ENCODE results near the gene GPC6.

GPC6 gene

GRCh38 chr13:93776936-93777335 lies 550.3 kb downstream of the GPC6 start:
- no peak for DNase-seq (ENCODE audit: low spot score)
- in situ Hi-C loops (cut with MboI; ENCODE audit: low pct_unique_long_range_greater_than_20kb, low sequenced_read_pairs, unreplicated experiment): no loop called here
- no peak for TF ChIP-seq CTCF (IDR thresholded peaks at IDR 0.05; ENCODE audit: extremely low read depth, insufficient read depth, missing control alignments)

DNA sequence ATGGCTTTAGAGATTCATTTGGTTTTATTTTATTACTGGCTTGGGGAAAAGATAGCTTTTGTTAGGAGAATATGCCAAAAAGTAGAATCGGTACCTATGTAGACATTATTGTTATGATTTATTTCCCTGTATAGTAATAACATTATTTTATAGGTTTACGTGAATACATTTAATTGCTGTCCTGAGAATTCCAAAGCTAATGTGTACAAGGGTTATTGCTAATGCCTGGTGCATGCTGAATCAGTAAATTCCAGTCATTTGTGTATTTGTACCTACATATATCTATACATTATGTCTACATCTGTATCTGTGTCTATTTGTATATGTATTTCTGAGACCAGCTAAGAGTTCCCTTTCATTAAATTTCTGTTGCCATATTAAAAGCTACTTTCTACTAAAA lies 550.9 kb downstream of the GPC6 start:
- in situ Hi-C loops (cut with MboI; ENCODE audit: low pct_unique_long_range_greater_than_20kb, low sequenced_read_pairs, unreplicated experiment): no loop called here
- TF ChIP-seq CTCF (IDR thresholded peaks at IDR 0.05; ENCODE audit: extremely low read depth, insufficient read depth, missing control alignments): no peak
- DNase-seq (ENCODE audit: low spot score): no peak

DNA sequence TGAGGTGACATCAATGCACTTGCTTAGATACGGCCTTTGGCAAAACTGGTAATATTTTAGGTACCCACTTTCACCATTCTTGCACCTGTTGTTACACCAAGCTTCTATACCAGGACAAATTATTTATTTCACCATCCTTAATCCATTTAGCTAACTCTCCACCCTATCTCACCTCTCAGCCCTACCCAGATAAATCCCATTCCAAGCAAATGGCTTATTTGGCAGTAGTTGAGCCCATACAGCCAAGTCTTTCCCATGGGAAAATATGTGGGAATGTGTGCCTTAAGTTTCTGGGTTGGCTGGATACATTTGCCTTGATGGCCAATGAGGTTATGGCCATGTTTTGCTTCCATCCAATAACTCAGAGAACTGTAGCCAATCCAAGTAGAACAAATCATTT lies 551.9 kb downstream of the GPC6 start:
- no peak for TF ChIP-seq CTCF (IDR thresholded peaks at IDR 0.05; ENCODE audit: extremely low read depth, insufficient read depth, missing control alignments)
- DNase-seq (ENCODE audit: low spot score): no peak
- in situ Hi-C loops (cut with MboI; ENCODE audit: low pct_unique_long_range_greater_than_20kb, low sequenced_read_pairs, unreplicated experiment): no loop called here

DNA sequence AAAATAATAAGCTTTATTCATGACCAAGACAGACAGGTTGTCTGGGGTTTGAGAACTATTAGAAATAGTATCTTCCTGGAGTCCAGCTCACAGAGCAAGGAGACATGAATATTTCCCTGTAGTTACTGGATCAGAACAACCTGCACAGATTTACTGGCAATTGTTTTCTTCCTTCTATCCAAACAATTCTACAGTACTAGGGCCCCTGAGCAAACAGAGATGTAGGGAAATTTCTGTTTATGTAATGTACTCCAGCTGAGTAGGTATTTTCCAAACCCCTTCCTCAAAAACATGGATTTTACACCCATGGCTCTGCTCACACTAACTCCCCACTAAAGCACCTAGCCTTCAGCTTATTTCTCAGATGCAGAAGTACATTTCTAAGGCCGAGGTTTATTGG lies 557.6 kb downstream of the GPC6 start:
- DNase-seq (ENCODE audit: low spot score): no peak
- in situ Hi-C loops (cut with MboI; ENCODE audit: low pct_unique_long_range_greater_than_20kb, low sequenced_read_pairs, unreplicated experiment): no loop called here
- no peak for TF ChIP-seq CTCF (IDR thresholded peaks at IDR 0.05; ENCODE audit: extremely low read depth, insufficient read depth, missing control alignments)

GRCh38 chr13:93786846-93787489 lies 560.4 kb downstream of the GPC6 start:
- no peak for TF ChIP-seq CTCF (IDR thresholded peaks at IDR 0.05; ENCODE audit: extremely low read depth, insufficient read depth, missing control alignments)
- DNase-seq (ENCODE audit: low spot score): no peak
- in situ Hi-C loops (cut with MboI; ENCODE audit: low pct_unique_long_range_greater_than_20kb, low sequenced_read_pairs, unreplicated experiment): no loop called here

DNA sequence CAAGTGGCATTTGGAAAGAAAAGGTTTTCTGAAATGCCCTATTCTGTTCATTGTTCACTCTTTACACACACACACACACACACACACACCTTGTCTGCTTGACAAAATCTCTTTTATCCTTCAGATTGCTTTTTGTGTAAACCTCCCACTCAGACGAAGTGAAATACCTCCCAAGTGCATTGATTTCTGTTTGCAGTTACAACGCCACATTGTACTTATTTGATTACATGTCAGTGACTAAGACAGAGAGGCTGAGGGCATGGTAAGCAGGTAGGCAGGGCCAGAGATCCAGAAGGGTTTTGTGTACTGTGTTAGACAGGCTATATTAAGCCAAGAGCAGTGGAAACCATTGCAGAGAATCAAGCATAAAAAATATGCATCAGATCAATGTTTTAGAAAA lies 561.8 kb downstream of the GPC6 start:
- DNase-seq (ENCODE audit: low spot score): no peak
- no peak for TF ChIP-seq CTCF (IDR thresholded peaks at IDR 0.05; ENCODE audit: extremely low read depth, insufficient read depth, missing control alignments)
- in situ Hi-C loops (cut with MboI; ENCODE audit: low pct_unique_long_range_greater_than_20kb, low sequenced_read_pairs, unreplicated experiment): no loop called here

- DNase-seq (ENCODE audit: low spot score): no peak
- in situ Hi-C loops (cut with MboI; ENCODE audit: low pct_unique_long_range_greater_than_20kb, low sequenced_read_pairs, unreplicated experiment): no loop called here
- TF ChIP-seq CTCF (IDR thresholded peaks at IDR 0.05; ENCODE audit: extremely low read depth, insufficient read depth, missing control alignments): no peak
Observed at GRCh38 chr13:93789058-93789457, 562.5 kb downstream of the GPC6 start.
